NCI-H2107 treated with DMSO at 0.1 percent for 48 hours (cell line): ENCODE data around the gene BICRA.

ENCODE experiments used
- DNase-seq: peaks from one replicate; lab custom pipeline; 2025; ENCODE audit not compliant: unreplicated experiment; lab: John Stamatoyannopoulos, UW

Gene BICRA

DNA sequence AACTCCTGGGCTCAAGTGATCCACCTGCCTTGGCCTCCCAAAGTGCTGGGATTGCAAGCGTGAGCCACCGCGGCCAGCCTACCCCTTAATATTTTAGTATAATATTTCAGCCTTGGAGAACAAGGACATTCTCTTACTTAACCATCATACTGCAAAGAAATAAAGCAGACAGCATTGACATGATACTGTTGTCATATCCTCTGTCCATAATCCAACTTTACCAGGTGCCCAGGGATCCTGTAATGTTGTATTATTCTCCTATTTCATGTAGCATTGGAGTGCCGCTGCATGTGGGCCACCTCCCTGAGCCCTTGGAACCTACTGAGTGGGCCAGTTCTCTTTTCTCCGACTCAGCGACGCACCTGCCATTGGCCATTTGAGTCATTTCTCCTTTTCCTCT is 82.8 kb downstream of the BICRA start:
- DNase-seq: no peak

DNA sequence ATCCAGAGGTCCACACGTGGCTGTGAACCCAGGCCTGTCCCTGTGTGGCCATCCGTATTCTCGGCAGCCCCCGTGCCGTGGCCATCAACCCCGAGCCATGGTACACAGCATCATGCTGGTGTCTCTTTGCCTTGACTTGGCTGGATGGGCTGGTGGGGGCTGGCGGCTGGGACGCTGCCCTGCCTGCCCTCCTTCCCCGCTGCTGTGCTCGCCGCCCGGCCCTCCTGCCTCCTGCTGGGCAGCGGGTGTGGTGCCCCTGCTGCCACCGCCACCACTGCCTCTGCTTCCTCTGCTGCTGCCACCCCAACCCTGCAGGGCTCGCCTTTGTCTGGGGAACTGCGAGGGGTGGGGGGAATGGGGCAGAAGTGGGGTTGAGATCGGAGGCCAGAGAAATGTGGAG is 84.6 kb downstream of the BICRA start:
- DNase-seq: no peak

DNA sequence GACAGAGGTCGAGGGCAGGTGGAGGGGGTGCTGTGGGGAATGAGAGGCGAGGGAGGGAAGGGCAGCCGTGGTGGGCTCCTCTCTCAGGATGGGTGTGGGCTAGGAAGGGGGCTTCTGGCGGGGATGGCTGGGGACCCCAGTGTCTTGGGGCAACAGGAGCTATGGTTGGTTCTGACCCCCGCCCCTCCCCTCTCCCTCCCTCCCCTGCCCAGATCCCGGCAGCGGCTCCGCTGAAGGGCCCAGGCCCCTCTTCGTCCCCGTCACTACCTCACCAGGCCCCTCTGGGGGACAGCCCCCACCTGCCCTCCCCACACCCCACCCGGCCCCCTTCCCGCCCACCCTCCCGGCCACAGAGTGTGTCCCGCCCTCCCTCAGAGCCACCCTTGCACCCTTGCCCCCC is 85.0 kb downstream of the BICRA start:
- no peak for DNase-seq

DNA sequence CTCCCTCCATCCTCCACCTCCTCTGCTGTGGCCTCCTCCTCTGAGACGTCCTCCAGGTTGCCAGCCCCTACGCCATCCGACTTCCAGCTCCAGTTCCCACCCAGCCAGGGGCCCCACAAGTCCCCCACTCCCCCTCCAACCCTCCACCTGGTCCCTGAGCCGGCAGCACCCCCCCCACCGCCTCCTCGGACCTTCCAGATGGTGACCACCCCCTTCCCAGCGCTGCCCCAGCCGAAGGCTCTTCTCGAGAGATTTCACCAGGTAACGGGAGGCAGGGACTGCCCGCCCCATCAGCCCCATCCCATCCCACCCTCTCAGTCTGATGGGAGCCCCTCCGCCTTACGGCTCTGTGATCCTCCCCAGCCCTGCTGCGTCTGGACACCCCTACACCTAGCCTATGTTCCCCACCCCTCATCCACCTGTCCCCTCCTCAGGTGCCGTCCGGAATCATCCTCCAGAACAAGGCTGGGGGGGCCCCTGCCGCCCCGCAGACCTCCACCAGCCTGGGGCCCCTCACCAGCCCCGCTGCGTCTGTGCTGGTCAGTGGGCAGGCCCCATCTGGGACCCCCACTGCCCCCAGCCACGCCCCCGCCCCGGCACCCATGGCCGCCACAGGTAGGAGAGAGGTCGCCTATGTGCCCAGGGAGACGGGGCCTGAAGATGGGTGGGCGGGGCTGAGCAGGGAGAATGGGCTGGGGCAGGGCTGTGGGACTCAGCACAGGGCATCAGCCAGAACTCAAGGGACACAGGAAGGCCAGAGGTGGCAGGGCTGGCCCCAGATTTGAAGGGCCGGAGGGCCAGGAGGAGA is 85.7 kb downstream of the BICRA start:
- DNase-seq: no peak

DNA sequence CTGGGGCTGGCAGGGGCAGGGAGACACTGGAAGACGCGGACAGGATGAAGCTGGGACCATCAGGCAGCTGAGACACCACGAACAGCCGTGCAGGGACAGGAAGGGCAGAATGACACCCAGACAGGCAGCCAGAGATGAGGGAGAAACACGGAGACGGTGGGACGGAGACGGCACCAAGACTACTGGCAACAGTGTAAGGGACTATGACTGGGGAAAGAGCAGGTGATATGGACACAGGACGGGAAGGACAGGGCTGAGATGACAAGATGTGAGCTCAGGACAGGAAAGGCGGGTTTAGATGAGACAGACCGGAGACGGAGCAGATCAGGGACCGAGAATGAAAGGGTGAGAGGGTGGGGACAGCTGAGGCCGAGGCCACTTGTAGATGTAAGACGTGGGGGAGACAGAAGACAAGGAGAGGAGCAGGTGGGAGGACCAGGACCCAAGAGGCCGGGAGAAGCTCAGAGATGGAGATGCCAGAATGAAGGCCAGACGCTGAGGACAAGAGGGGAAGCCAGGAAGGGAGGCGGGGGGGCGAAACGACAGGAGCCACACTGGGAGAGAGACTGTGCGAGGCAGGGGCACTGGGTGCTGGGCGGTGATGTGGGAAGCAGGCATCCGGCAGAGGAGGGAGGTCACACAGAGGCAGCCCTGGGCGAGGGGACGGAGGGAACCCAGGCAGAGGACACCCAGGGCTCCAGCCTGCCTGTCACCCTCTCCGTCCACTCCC is 86.8 kb downstream of the BICRA start:
- no peak for DNase-seq

DNA sequence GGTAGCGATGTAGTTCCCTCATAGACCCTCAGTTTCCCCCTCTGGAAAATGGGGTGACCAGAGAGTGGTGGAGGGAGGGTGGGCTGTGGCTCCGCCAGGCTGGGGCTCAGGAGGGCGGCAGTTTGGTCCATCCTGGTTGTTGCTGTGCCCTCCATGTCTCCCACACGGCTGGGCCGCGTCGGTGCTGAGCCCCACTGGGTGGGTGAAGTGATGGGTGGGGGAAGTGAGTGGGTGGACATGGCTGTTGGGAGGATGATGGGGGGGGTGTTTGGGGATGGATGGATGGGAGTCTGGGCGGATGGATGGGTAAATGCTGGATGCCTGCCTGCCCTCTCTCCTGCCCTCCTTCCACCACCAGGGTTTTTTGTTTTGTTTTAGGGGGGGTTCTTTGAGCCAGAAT is 87.7 kb downstream of the BICRA start:
- no peak for DNase-seq

DNA sequence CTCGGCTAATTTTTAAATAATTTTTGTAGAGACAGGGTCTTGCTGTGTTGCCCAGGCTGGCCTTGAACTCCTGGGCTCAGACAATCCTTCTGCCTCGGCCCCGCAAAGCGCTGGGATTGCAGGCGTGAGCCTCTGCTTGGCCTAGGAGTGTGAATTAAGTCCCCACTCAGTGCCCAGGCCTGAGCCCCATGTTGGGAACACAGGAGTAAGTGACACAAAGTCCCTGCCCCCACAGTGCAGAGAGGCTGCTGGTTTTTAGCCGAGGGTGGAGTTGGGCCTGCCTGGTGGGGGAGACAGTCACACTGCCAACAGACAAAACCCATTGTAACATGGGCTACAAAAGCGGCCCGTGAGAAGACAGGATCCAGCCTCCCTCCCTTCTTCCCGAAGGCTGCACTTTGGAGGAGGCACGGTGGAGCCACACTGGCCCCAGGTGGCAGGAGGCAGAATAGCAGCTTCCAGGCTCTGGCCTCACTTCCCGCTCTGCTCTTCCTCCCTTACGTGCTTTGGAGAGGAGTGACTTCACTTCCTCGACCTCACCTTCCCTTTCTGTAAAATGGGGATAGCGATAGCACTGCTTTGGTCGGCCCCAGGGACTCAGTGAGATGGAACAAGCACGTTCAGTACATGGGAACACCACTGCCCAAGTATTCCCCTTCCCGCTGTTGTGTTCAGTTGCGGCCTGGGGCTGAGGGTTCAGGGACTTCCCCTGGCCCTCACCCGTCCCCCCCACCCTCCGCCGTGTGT is 89.1 kb downstream of the BICRA start:
- peak; percentile 31 for DNase-seq

DNA sequence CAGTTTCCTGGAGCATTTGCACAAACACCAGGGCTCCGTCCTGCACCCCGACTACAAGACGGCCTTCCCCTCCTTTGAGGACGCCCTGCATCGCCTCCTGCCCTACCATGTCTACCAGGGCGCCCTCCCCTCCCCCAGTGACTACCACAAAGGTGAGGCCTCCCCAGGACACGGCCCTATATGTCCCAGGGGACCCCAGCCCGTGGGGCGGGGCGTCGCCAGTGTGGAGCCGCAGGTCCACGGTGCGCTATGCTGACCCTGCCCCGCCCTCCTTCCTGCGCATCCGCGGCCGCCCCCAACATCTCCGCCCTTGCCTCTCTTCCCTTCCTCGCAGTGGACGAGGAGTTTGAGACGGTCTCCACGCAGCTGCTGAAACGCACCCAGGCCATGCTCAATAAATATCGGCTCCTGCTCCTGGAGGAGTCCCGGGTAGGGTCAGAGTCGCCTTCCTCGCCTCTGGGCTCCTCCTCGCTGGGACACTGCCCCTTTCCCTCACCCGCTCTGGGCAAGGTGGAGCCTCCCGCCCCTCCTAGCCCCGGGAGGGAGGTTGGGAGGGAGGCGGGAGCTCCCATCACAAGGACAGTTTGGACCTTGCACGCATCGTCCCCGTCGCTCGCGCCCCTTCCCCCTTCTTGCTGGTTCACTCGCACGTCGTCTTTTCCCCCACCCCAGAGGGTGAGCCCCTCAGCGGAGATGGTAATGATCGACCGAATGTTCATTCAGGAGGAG is 89.9 kb downstream of the BICRA start:
- no peak for DNase-seq

DNA sequence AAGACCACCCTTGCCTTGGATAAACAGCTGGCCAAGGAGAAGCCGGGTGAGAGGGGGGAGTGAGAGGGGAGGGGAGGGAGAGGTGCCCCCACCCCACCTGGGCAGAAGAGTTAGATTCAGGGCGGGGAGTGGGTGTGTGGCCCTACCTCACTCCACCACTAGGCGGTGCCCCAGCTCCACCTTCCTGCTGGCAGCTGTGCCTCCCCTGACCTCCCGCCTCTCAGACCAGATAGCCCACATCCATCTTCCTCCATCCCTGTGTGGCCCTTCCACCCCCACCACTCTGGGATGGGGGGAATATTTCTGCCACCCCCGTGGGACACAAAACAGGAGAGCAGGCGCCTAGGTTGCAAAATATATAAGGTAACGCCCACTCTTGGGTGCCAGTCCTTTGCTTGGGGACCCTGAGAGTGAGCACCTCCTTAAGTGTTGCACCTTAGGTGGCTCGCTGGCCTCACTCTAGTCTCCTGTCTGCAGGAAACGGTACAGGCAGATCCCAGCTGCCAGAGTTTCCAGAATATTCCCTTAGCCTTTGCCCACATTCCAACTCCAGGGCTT is 90.5 kb downstream of the BICRA start:
- DNase-seq: no peak

DNA sequence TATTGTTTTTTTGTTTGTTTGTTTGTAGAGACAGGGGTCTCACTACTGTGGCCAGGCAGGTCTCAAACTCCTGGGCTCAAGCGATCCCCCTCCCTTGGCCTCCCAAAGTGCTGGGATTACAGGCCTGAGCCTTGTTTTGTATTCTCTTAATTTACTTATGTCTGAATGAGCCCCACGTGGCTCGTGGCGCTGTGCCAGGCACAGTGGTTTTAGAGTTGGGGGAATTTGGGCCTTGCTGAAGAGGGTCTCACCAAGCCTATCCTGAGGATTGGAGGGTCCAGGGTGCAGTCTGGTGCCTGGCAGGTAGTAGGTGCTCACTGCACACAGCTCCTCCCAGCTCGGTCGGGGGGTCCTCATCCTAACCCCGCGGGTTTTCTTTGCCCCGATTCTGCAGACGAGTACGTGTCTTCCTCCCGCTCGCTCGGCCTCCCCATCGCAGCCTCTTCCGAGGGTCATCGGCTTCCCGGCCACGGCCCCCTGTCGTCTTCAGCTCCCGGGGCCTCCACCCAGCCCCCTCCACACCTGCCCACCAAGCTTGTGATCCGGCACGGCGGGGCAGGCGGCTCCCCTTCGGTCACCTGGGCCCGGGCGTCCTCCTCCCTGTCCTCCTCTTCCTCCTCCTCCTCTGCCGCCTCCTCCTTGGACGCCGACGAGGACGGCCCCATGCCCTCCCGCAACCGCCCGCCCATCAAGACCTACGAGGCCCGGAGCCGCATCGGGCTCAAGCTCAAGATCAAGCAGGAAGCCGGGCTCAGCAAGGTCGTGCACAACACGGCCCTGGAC is 92.2 kb downstream of the BICRA start:
- DNase-seq: no peak

DNA sequence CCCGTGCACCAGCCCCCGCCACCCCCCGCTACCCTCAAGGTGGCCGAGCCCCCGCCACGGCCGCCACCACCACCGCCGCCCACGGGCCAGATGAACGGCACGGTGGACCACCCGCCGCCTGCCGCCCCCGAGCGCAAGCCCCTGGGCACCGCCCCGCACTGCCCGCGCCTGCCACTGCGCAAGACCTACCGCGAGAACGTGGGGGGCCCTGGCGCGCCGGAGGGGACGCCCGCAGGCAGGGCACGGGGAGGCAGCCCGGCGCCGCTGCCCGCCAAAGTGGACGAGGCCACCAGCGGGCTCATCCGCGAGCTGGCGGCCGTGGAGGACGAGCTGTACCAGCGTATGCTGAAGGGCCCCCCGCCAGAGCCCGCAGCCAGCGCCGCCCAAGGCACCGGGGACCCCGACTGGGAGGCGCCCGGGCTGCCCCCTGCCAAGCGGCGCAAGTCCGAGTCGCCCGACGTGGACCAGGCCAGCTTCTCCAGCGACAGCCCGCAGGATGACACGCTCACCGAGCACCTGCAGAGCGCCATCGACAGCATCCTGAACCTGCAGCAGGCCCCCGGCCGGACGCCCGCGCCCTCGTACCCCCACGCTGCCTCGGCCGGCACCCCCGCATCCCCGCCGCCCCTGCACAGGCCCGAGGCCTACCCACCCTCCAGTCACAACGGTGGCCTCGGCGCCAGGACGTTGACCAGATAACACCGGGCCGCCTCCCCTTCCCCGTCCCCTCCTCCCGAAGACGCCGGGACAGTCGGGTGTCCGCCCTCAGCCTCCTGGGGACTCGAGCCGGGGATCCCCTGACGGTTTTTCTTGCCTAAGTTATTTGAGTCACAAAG is 93.0 kb downstream of the BICRA start:
- no peak for DNase-seq

DNA sequence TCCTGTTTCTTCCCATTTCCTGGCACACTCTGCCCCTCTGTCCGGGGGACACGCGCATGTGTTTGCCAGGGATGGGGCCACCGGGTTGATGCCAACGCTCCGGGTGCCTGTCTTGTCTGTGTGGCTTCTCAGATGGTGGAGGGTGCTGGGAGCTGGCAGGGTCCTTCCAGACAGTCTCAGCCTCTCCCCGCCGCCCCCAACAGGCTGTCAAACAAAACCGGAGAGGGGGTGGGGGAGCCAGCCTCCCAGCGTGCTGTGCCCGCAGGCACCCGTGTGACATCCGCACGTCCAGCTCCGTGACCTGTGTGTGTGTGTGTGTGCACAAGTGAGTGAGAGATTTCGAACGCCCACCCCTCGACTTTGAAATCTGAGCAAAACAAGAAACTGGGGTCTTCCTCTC is 93.7 kb downstream of the BICRA start:
- DNase-seq: no peak

DNA sequence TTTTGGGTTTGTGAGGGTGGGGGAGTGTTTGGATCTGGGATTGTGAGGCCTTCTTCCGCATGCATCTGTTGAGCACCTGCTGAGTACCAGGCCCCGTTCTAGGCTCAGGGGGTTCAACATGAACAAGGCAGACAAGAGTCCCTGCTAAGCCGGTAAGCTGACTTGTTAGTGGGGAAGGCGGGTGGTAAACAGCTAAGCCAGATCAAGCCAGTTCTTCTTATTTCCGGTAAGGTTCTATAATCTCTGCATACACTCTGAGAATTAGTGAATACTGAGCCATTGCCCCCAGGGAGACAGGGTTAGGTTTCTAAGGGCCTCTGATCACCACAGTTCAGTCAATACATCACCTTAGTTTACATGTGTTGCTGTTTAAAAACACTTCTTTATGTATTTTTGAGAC is 94.4 kb downstream of the BICRA start:
- DNase-seq: no peak

DNA sequence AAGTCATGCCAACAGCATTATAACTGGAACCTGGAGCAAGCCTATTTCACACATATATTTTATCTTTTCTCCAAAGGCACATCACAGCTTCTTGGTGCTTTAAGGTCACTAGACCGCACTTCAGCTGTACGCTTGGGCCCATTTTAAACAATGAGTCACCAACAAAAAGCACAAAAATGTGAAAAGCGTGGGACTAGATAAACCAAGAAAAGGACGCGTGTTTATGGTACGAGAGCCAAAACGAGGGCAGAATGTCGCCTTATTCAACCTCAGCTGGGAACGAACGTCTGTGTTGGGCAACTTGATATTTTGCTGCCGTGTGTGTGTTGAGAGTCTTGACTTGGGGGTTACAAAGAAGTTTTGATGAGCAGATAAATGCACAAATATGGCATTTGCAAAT is 95.1 kb downstream of the BICRA start:
- DNase-seq: no peak

DNA sequence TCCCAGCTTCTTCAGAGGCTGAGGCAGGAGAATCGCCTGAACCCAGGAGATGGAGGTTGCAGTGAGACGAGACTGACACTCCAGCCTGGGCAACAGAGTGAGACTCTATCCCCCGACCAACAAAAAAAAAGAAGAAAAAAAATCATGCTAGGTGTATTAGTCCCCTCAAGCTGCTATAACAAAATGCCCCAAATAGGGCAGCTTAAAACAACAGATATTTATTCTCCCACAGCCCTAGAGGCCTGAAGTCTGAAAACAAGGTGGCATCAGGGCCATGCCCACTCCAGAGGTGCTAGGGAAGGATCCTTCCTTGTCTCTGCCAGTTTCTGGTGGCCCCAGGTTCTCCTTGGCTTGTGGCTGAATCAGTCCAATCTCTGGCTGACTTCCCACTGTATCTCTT is 95.7 kb downstream of the BICRA start:
- no peak for DNase-seq

DNA sequence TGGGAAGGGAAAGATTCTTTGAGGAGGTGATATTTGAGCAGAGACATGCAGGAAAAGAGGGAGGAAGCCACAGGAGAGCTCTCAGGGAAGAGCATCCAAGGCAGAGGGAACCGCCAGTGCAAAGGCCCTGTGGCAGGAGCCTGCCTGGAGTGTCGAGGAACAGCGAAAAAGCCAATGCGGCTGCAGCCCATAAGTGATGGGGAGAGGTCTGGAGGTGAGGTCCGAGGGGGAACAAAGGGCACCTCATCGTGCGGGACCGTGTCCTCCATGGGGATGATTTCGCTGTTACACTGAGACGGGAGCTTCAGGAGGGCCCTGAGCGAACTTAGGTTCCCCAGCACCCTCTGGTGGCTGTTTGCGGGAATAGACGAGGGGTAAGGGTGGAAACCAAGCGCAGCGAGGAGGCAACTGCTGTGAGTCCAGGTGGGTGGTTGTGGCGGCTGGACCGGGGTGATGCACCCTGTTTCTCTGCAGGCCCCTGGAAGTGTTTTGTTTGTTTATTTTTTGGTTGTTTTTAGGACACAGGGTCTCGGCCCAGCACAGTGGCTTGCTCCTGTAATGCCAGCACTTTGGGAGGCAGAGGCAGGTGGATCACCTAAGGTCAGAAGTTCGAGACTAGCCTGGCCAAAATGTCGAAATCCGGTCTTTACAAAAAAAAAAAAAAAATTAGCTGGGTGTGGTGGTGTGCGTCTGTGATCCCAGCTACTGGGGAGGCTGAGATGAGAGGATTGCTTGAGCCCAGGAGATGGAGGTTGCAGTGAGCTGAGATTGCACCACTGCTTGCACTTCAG is 98.4 kb downstream of the BICRA start:
- DNase-seq: peak; percentile 39

DNA sequence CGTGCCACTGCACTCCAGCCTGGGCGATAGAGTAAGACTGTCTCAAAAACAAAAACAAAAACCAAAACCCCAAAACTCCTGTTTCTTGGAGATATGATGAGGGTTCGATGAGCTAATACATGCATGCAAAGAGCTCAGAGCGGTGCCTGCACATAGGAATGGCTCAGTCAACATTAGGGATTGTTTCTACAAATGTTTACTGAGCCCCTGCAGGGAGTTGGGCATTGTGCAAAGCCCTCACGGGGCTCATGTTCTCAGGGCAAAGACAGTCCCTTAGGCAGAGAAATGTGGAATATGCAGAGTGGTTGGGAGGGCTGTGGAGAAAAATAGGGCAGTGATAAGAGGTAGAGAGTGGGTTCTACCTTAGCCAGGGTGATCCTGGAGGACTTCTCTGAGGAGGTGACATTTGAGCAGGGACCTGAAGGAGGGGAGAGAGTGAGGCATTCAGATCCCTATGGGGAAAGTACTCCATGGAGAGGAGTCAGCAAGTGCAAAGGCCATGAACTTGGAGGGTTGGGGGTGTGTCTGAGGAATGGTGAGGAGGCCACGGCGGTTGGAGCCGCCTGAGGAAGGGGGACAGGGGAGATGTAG is 102.8 kb downstream of the BICRA start:
- DNase-seq: no peak
